CD4-positive, alpha-beta T cell treated with Interferon alpha-2 for 1 hour (primary cell): ENCODE measurements around the gene KLRF1.

ENCODE experiments used
- DNase-seq, 2 donors: peaks; one replicate each; pipeline ENCODE4 v3.0.0-alpha.2; 2020 to 2022

KLRF1 gene

GRCh38 chr12:9809338-9809737 is 17.9 kb upstream of the KLRF1 start:
- DNase-seq: no peak

GRCh38 chr12:9809866-9810265 is 17.4 kb upstream of the KLRF1 start:
- no peak for DNase-seq

GRCh38 chr12:9810671-9811070 is 16.6 kb upstream of the KLRF1 start:
- no peak for DNase-seq

DNA sequence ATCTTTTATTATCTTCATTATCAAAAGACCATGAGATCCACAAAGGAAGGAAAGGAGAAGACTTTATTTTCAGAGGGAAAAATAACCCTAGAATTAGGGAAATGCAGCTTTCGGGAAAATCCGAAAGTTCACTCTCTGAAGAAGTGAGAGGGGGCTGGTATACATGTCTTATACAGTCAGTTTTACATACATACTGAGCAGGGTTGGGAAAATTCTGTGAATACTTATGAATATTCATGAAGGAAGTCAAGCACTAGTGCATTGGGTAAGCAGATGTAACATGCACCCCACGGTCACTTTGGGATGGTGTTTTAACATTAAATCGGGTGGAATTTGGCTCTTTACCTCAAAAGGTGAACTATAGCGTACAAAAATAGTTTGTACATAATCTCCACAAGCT is 15.7 kb upstream of the KLRF1 start:
- DNase-seq: no peak

DNA sequence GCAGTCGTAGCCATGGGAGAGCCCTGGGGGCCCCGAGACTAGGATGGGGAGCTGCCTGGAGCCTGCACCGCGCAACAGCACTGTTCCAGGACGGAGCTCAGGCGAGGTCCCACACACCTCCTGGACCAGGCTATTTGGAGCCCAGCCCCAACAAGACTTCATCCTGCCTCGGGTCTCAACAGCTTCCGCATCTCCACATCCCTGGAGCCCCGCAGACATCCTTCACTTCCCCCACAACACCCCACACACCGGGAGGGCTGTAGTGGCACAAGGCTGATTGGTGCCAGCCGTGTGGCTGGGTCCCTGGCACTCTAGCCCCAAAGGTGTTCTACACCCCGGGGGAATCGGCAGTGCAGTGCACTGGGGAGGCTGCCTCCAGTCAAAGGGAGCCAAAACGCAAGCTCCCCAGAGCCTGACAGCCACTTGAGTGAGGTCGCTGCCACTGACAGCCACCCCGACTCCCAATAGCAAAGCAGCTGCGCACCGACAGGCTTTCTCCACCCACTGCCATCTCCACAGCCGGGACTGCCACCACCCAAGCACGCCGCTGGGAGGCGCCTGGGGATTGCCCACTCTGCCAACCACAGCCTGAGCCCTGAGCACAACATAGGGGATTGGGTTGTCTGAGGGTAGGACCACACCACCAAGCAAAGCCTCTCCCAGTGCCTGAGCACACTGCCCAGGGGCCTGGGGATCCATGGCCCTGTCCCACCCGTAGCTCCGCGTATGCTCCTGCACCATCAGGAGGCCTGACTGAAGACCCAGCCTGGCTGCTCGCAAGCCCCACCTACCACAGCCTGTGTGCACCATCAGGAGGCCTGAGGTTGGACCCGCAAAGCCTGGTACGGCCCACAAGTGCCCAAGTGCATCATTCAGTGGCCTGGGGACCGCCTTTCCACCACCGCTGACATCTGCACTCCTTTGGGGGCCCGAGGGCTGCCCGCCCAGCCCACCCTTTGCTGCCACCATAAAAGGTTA is 13.2 kb upstream of the KLRF1 start:
- DNase-seq: peak; percentile 91 to 94

DNA sequence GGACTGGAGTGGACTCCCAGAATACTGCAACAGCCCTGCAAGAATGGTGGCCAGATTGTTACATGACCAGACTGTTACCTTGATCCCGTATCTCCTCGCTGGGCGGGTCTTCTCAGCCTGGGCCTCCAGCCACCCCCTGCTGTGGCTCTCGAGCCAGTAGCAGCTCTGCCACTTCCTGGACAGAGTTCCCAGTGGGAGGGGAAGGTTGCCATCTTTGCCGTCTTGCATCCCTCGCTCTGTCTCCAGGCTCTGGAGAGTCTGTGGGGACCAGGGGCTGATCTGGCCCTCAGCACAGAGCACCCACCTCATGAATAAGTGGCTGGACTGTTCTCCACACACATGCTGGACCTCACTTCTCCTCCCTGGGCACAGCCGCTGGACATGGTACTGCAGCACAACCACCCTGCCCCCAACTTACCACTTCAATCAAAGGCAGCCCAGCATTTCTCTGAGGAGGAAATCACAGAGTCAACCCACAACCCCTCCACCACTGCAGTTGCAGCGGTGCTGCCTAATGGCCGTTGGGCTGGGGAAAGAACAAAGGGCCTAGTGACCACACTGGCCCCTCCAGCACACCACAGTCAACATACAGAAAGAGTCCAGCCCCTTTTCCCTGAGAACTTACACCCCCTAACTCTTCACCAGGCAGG is 6.9 kb upstream of the KLRF1 start:
- DNase-seq: no peak

- no peak for DNase-seq
Measured at GRCh38 chr12:9829483-9829882, 2.2 kb downstream of the KLRF1 start.

GRCh38 chr12:9829982-9830381 is 2.7 kb downstream of the KLRF1 start:
- no peak for DNase-seq

- DNase-seq: no peak
Measured at GRCh38 chr12:9831720-9832119, 4.4 kb downstream of the KLRF1 start.

DNA sequence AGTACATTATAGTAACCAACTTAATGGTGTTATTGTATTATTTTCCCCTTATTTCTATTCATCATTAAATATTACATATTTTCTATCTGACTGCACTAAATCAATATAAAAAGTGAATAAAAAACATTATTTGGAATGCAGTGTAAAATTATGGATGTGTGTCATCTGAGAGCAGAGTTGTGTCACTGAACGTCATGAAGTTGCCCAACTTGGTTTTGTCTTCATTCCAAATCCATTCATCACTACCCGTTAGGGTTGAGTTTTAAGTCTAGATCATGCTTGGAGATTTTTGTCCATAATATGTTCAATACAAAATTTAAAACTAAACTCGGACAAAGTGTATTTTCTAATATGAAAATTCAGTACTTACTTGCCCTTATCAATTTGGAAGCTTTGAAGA is 16.1 kb downstream of the KLRF1 start:
- DNase-seq: no peak

DNA sequence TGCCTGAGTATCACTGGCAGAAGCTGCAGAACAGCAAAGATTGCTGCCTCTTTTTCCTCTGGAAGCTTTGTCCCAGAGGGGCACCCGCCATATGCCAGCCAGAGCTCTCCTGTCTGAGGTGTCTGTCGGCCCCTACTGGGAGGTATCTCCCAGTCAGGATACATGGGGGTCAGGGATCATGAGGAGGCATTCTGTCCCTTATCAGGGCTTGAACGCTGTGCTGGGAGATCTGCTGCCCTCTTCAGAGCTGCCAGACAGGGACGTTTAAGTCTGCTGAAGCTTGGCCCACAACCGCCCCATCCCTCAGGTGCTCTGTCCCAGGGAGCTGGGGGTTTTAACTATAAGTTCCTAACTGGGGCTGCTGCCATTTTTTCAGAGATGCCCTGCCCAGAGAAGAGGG is 21.6 kb downstream of the KLRF1 start:
- no peak for DNase-seq

GRCh38 chr12:9851050-9851449 is 23.8 kb downstream of the KLRF1 start:
- no peak for DNase-seq

DNA sequence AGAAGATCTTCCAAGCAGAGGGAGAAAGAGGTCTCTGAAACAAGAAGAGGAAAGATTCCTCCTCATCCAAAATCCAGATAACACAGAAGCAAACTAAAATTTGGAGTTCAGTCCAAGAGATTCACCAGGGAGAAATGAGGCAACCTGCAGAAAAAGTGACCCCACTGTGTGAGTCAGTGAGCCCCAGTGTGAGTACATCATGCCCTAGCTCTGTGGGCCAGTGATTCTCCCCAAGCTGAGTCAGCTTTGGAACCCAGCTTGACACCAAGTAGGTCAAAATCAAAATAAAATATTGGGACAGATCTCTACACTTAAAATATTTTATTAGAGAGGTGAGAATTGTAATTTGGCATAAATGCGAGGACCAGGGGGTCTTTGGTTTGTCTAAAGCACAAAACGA is 24.6 kb downstream of the KLRF1 start:
- no peak for DNase-seq

DNA sequence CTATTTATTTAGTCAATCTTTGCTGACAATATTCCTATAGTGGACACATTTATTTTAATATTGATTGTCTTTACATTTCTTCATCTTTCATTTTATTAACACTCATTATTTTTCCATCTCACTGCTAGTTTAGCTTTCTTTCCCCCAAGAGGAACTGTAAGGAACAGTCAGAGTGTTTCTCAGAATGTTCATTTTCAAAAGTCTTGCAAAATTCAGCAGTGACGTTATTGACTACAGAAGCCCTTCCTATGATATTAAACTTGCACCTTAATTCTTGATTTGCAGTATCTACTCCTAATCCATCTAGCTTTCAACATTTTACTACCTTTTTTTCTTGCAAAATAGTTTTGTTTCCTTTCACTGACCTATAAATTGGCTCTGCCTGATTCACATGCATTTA is 28.9 kb downstream of the KLRF1 start:
- DNase-seq: no peak

GRCh38 chr12:9856894-9857293 is 29.6 kb downstream of the KLRF1 start:
- no peak for DNase-seq

DNA sequence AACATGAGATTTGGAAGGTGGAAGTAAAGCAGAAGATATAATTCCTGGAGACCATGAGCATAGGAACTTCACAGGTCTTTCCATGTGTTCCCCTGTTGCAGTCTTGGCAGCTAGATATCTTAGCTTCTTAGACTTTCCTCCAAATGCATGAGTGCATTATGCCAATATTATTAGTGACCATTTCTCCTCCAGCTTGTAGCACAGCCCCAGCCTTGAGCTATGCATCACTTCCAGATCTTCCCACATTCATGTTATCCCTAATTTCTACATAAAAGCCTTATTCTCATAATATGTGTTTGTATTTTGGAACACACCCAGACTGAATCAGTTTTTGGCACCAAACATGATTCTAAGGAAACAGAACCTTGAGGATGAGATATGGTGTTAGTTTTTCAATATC is 30.9 kb downstream of the KLRF1 start:
- no peak for DNase-seq

- DNase-seq: peak in 1 of 2 donors; percentile 44
Measured at GRCh38 chr12:9864913-9865675, 37.8 kb downstream of the KLRF1 start.

DNA sequence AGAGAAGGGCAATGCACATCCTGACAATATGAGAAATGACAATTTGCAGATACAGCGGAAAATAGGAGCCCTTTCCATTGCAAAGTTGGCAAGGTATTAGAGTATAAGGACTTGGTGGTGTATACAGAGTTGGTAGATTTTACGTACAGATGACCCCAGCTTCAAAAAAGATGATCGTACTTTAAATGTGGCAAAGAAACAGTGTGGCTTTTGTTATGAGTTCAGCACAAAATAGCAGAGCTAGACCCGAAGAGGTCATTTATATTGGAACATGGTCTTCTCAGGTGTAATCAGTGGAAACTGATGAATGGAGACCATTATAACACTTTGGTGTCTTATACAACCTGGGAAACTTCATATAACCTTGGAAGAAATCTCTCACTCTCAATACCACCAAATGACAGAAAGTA is 39.6 kb downstream of the KLRF1 start:
- DNase-seq: no peak

DNA sequence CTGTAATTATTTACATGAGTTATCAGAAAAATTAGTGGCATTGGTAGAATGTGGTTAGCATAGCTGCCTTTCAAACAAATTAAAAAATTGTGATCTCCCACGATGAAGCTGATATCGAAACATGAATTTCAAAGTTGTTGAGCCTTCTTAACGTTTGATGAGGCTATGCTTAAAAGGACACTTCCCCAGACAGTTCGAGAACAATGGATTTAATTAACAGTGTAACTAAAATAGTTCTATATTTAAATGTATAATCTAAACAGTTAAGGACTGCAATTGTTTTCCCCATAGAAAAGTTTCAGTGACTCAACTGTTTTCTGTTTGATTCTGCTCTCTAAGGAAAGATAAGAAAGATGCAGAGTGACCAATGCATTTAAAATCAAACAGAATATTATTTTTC is 40.2 kb downstream of the KLRF1 start:
- no peak for DNase-seq

DNA sequence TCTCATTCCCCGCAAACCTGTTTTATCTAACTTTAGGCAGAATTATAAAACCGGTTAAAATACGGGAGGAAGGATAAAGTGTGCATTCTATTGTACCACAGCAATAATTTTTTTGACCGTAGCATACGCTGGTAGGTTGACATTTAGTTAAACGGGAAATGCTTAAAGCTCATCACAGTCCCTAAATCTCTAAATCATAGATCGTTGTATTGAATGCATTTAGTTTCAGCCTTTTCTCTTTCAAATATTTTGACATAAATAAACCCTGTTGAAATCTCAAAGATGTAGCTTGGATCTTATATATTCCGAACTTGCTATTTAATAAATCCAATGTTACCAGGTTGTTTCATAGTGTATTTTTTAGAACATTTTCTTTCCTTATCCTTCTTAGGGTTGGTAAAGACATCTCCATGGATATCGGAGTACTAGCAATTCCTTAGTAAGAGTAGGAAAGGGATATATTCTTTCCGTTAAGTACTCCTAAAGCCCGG is 41.1 kb downstream of the KLRF1 start:
- peak in 1 of 2 donors; percentile 45 for DNase-seq

GRCh38 chr12:9868951-9869306 is 41.6 kb downstream of the KLRF1 start:
- no peak for DNase-seq

GRCh38 chr12:9869307-9870161 is 42.3 kb downstream of the KLRF1 start, which contains the start of gene CLEC2B:
Gene CLEC2B (minus strand): TSS chr12:9869354.
- DNase-seq: peak; percentile 31 to 79
